OCI-LY3 (cell line): Measurements from ENCODE around the gene NAP1L3.

Experiments
- CTCF ChIP-seq: fragments of 200-600, 300-600 bp; sonication (generic); IDR thresholded peaks from 2 replicates; pipeline ENCODE4 v1.5.1; 2014; ENCODE audit warnings: antibody characterized with exemption, low read length, low read depth
- EZH2phosphoT487 ChIP-seq: fragments of 200-600 bp; shearing (Covaris generic); IDR thresholded peaks from 2 replicates; pipeline ENCODE4 v1.6.1; 2018; ENCODE audit warnings: antibody characterized with exemption, mixed run types, low read depth

- no peak for TF ChIP-seq CTCF
- no peak for TF ChIP-seq EZH2phosphoT487
These were observed 12.8 kb downstream of the NAP1L3 start for GRCh38 chrX:93660575-93660974.
